Endothelial cell of umbilical vein (primary cell): ENCODE data around the gene UBR7. TPM values are rescaled to one million over a fixed set of nuclear protein-coding genes. Genes with fewer than 3 reads are reported as not detected.

Experiments used
- BruUV-seq: library from RNA; stranded (reverse); fragments of 400-500 nt; replicated peaks from 2 replicates; lab custom pipeline; 2021; lab: Mats Ljungman, UMichigan
- CTCF ChIA-PET: fragments of 300-600, 350-600 bp; sonication (Branson Sonifier 250); formaldehyde crosslinking; loops from one replicate; lab custom pipeline; 2021; ENCODE audit warnings: antibody characterized with exemption, inconsistent platforms; lab: Charles Lee
- POLR2A ChIA-PET: fragments of 300-600, 350-600 bp; sonication (Branson Sonifier 250); formaldehyde crosslinking; loops from one replicate; lab custom pipeline; 2021; ENCODE audit warnings: antibody characterized with exemption, inconsistent platforms; lab: Charles Lee
- DNase-seq: peaks from one replicate; pipeline ENCODE4 v3.0.0-alpha.2; 2011; ENCODE audit warnings: low read depth, low spot score
- FAIRE-seq: peaks from 2 replicates; lab custom pipeline; 2011; peaks lifted over from hg19 to GRCh38; lab: Jason Lieb, UNC
- H2AFZ ChIP-seq: 2 replicates; pipeline ENCODE4 v1.6.0; 2012; ENCODE audit warnings: low read depth, low read length, control low read depth, inconsistent platforms
- H3K27ac ChIP-seq: 2 replicates; pipeline ENCODE4 v1.5.1; 2011; ENCODE audit warnings: low read depth, mild to moderate bottlenecking, control low read depth, low read length, moderate library complexity; ENCODE audit not compliant: insufficient read depth
- H3K27me3 ChIP-seq, 2 experiments: 2 replicates each; pipeline versions ENCODE4 v1.6.0 to v1.6.1; 2011; ENCODE audit warnings: low read length in 2 of 2, mixed read lengths in 1 of 2; ENCODE audit not compliant: control insufficient read depth in 2 of 2, insufficient read depth in 2 of 2
- H3K36me3 ChIP-seq, 2 experiments: 2 replicates in 1 of 2; 3 replicates in 1 of 2; pipeline ENCODE4 v1.5.1; 2011; ENCODE audit warnings: low read length in 2 of 2, mild to moderate bottlenecking in 1 of 2, moderate library complexity in 1 of 2; ENCODE audit not compliant: control insufficient read depth in 2 of 2, insufficient read depth in 2 of 2; ENCODE audit errors: extremely low read depth in 1 of 2
- H3K4me1 ChIP-seq: 3 replicates; pipeline ENCODE4 v1.5.1; 2011; ENCODE audit warnings: mild to moderate bottlenecking, low read length; ENCODE audit not compliant: control insufficient read depth, insufficient read depth; ENCODE audit errors: extremely low read depth
- H3K4me2 ChIP-seq: 2 replicates; pipeline ENCODE4 v1.6.1; 2011; ENCODE audit warnings: low read length, control low read depth, mixed read lengths; ENCODE audit not compliant: insufficient read depth
- H3K4me3 ChIP-seq, 3 experiments: fragments of 200-600 bp in 1 of 3; sonication (generic), shearing (Covaris generic) in 1 of 3; replicated peaks in 1 of 3; 2 replicates each; pipeline ENCODE4 v1.5.1; 2011 to 2016; ENCODE audit warnings: control low read depth in 3 of 3, low read length in 3 of 3, mild to moderate bottlenecking in 2 of 3, inconsistent platforms in 1 of 3, low read depth in 1 of 3, moderate library complexity in 1 of 3; ENCODE audit not compliant: insufficient read depth in 1 of 3
- H3K79me2 ChIP-seq: 2 replicates; pipeline ENCODE4 v1.6.0; 2012; ENCODE audit warnings: low read length, inconsistent platforms; ENCODE audit not compliant: control insufficient read depth, insufficient read depth
- H3K9ac ChIP-seq: replicated peaks from 2 replicates; pipeline ENCODE3; 2011; ENCODE audit warnings: low read length, control low read depth; ENCODE audit not compliant: insufficient read depth; ENCODE audit errors: extremely low read depth
- H3K9me1 ChIP-seq: replicated peaks from 3 replicates; pipeline ENCODE4 v1.6.0; 2011; ENCODE audit warnings: mild to moderate bottlenecking, low read length; ENCODE audit not compliant: control insufficient read depth, insufficient read depth; ENCODE audit errors: extremely low read depth
- H3K9me3 ChIP-seq: replicated peaks from 2 replicates; pipeline ENCODE4 v1.5.1; 2012; ENCODE audit warnings: low read length, inconsistent platforms; ENCODE audit not compliant: control insufficient read depth, insufficient read depth
- H4K20me1 ChIP-seq: replicated peaks from 2 replicates; pipeline ENCODE3; 2011; ENCODE audit warnings: mild to moderate bottlenecking, low read length; ENCODE audit not compliant: control insufficient read depth, insufficient read depth; ENCODE audit errors: extremely low read depth
- CTCF ChIP-seq, 2 donors: IDR thresholded peaks; 1 replicate in 1 of 2; 2 replicates in 1 of 2; pipeline ENCODE4 v1.5.1; 2011; ENCODE audit warnings: low read length in 2 of 2, mild to moderate bottlenecking in 2 of 2, moderate library complexity in 2 of 2, control low read depth in 1 of 2, inconsistent platforms in 1 of 2, low read depth in 1 of 2; ENCODE audit not compliant: insufficient read depth in 1 of 2; ENCODE audit errors: extremely low read depth in 1 of 2
- EZH2 ChIP-seq: IDR thresholded peaks from 2 replicates; pipeline ENCODE4 v1.6.1; 2012; ENCODE audit warnings: borderline replicate concordance, low read depth, mild to moderate bottlenecking, moderate library complexity, low read length, inconsistent platforms; ENCODE audit not compliant: severe bottlenecking
- FOS ChIP-seq: IDR thresholded peaks from 2 replicates; pipeline ENCODE4 v1.6.1; 2011; ENCODE audit warnings: mild to moderate bottlenecking, low read length, moderate library complexity, borderline replicate concordance; ENCODE audit not compliant: insufficient read depth
- GATA2 ChIP-seq: IDR thresholded peaks from 2 replicates; pipeline ENCODE4 v1.7.0; 2011; ENCODE audit warnings: low read depth, mild to moderate bottlenecking, moderate library complexity, mixed read lengths, low read length; ENCODE audit not compliant: insufficient read length, insufficient read depth
- JUN ChIP-seq: IDR thresholded peaks from 2 replicates; pipeline ENCODE4 v1.6.1; 2011; ENCODE audit warnings: borderline replicate concordance, low read depth; ENCODE audit not compliant: insufficient read length, insufficient read depth
- MAX ChIP-seq: IDR thresholded peaks from 2 replicates; pipeline ENCODE4 v1.6.1; 2011; ENCODE audit not compliant: insufficient read depth, insufficient read length
- MYC ChIP-seq: IDR thresholded peaks from one replicate; pipeline ENCODE4 v1.6.1; 2011; ENCODE audit warnings: mild to moderate bottlenecking, low read depth, low read length
- POLR2A ChIP-seq: IDR thresholded peaks from 2 replicates; pipeline ENCODE4 v1.6.1; 2012; ENCODE audit warnings: low read depth, mild to moderate bottlenecking, control low read depth, low read length
- POLR2AphosphoS5 ChIP-seq: IDR thresholded peaks from 2 replicates; pipeline ENCODE4 v1.6.1; 2012; ENCODE audit warnings: low read depth, mild to moderate bottlenecking, control low read depth, low read length, moderate library complexity; ENCODE audit not compliant: insufficient read depth
- dilution Hi-C: fragments of 300-500 bp; cut with MboI; formaldehyde crosslinking; loops from one replicate; pipeline ENCODE4 v1.15.0; 2019; ENCODE audit warnings: low sequenced_read_pairs; ENCODE audit not compliant: extremely low pct_ligation_motif_present
- intact Hi-C: fragments of 100-400 bp; cut with micrococcal nuclease; formaldehyde crosslinking; loops from one replicate; pipeline ENCODE4 v1.10.0; 2022
- polyA plus RNA-seq, 4 experiments: library from polyadenylated mRNA; depleted of rRNA in 3 of 4; stranded (reverse) in 3 of 4; unstranded in 1 of 4; fragments of >200 nt; gene quantifications; 2 replicates each; pipeline versions ENCODE4 v1.2.1 to v1.2.3, GENCODE V29; 2011 to 2012; ENCODE audit warnings: missing spikeins in 1 of 4
- total RNA-seq: library from RNA; stranded (reverse); gene quantifications from 2 replicates; pipeline ENCODE4 v1.2.3, GENCODE V29; 2021

Gene UBR7
- total and polyA plus RNA-seq, 2 donors (not counting 3 experiments of a cell fraction or from before 2014, with no cell fraction given), result 16.8 to 24.1 TPM

- dilution Hi-C loops (no loop called here), intact Hi-C loops (no loop called here)
- H3K4me2 ChIP-seq, result no peak overlapping the region
- TF ChIP-seq EZH2 (no peak), POLR2A (no peak)
- DNase-seq (no peak), FAIRE-seq (no peak)
- H3K9me3 ChIP-seq, result no peaks in the 10 kb centered on the region
- H3K27me3 ChIP-seq, result no peaks in the 10 kb centered on the region
- BruUV-seq, result no TSS peak
- H3K27ac ChIP-seq, result no peak overlapping the region
- H4K20me1 ChIP-seq, result peaks cover 2% of the 10 kb centered on the region
- POLR2A ChIA-PET, result no interaction called here
- H3K79me2 ChIP-seq, result peaks cover 43% of the 10 kb centered on the region
- peaks cover 2% of the 10 kb centered on the region for H3K9me1 ChIP-seq
- H3K4me3 ChIP-seq, result no peak overlapping the region
- H3K36me3 ChIP-seq, result peaks cover 2 to 3% of the 10 kb centered on the region in 2 experiments
- CTCF ChIA-PET, result interaction anchor here (1.0 kb wide), 1 partner anchor 12 kb away, joined by 3 read pairs; no protein-coding TSS in a partner anchor
- no peak overlapping the region for H2AFZ ChIP-seq
- no peak overlapping the region for H3K9ac ChIP-seq
- H3K4me1 ChIP-seq, result peaks cover 5% of the 10 kb centered on the region
Measured at GRCh38 chr14:93268406-93268805, 61.4 kb downstream of the UBR7 start.

- H3K27ac ChIP-seq, result no peak overlapping the region
- no peak for DNase-seq
- no peaks in the 10 kb centered on the region for H3K27me3 ChIP-seq
- no peak for FAIRE-seq
- H3K4me1 ChIP-seq, result peaks cover 5% of the 10 kb centered on the region
- intact Hi-C loops, result no loop called here
- H3K4me3 ChIP-seq, result no peak overlapping the region
- no peak overlapping the region for H2AFZ ChIP-seq
- H3K9me1 ChIP-seq, result peaks cover 2% of the 10 kb centered on the region
- POLR2A ChIA-PET, result no interaction called here
- peaks cover 2% of the 10 kb centered on the region for H4K20me1 ChIP-seq
- H3K79me2 ChIP-seq, result peaks cover 35% of the 10 kb centered on the region
- BruUV-seq, result no TSS peak
- no peak overlapping the region for H3K4me2 ChIP-seq
- H3K9ac ChIP-seq, result no peak overlapping the region
- TF ChIP-seq POLR2AphosphoS5 (no peak), CTCF (IDR thresholded peaks at IDR 0.05; ENCODE audit: extremely low read depth in 1 of 2, insufficient read depth in 1 of 2, low read depth in 1 of 2, low read length in 2 of 2) (no peak), FOS (no peak), EZH2 (no peak), MYC (no peak), MAX (no peak), JUN (no peak), GATA2 (no peak)
- H3K36me3 ChIP-seq, result no peaks in the 10 kb centered on the region
- no peaks in the 10 kb centered on the region for H3K9me3 ChIP-seq
- dilution Hi-C loops, result no loop called here
- CTCF ChIA-PET, result no interaction called here
Measured at GRCh38 chr14:93269341-93270068, 62.4 kb downstream of the UBR7 start.
